Measurements from ENCODE around the gene ZFP64.
"Not testable (repeated sequence)": the region's sequence is repeated elsewhere in the genome, so short reads cannot be mapped to it uniquely, and the experiment has no call there.

Gene ZFP64

DNA sequence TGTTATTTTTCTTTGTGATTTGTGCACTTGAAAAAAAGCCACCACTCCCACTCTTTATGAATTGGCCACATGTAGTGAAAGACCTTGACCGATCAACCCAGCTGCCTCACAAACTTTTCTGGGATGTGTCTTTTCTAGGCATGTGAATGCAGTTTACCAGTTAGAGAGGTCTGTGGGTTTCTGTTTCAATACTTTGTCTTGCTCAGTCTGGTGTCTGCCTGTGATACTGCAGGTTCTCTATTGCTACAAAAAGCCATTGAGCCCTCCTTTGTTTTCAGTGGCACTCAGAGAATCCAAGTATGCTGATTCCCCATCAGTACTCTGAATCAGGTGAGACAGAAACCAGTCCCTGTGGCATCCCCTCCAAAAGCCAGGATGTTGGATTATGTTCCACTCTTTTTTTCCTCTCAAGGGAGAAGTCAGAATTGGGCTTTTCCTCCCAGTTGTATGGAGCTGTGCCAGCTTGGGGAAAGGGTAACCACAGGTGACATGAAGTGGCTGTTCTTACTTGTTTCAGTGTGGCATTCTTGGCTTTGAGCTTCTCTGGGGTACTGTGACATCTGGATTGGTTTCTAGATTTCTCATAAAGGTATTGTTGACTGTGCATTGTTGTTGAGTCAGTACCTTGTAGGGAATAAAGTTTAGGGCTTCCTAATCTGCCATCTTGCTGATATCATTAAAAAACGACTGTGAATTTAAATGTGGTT is 26.3 kb upstream of the ZFP64 start:
- DNase-seq (ENCODE audit: low spot score in 2 of 2) = no peak
- no peak overlapping the region for H3K4me3 ChIP-seq
- in situ Hi-C loops (cut with MboI; ENCODE audit: low sequenced_read_pairs) = no loop called here
- H3K4me1 ChIP-seq = no peaks in the 10 kb centered on the region
- H3K36me3 ChIP-seq (replicated peaks) = no peaks in the 10 kb centered on the region
- H3K27me3 ChIP-seq (ENCODE audit: low read depth) = no peaks in the 10 kb centered on the region
- H3K9me3 ChIP-seq = peaks cover 4% of the 10 kb centered on the region; the same call in 1 of the 2 replicates

DNA sequence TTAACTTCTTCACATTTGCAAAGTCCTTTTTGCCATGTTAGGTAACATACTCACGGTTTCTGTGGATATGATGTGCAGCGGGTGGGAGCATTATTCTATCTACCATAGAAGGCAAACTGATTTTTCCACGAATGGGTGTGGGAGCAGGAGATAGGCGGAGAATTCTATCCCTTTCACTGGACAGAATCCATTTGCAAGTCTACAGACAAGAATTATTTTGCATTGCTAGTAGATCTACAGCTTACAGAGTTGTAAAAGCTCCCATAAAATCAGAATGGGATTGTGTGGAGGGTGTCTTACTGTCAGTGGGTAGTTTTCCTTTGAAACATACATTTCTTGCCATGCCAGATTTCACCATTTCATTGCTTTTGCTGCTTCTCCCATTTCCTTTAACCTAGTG is 22.4 kb upstream of the ZFP64 start:
- no peak overlapping the region for H3K4me3 ChIP-seq
- no peaks in the 10 kb centered on the region for H3K9me3 ChIP-seq
- no peaks in the 10 kb centered on the region for H3K27me3 ChIP-seq (ENCODE audit: low read depth)
- H3K4me1 ChIP-seq = peaks cover 6% of the 10 kb centered on the region
- no peaks in the 10 kb centered on the region for H3K36me3 ChIP-seq (replicated peaks)
- in situ Hi-C loops (cut with MboI; ENCODE audit: low sequenced_read_pairs) = no loop called here
- DNase-seq (ENCODE audit: low spot score in 2 of 2) = peak in 1 of 2 experiments; percentile 14

DNA sequence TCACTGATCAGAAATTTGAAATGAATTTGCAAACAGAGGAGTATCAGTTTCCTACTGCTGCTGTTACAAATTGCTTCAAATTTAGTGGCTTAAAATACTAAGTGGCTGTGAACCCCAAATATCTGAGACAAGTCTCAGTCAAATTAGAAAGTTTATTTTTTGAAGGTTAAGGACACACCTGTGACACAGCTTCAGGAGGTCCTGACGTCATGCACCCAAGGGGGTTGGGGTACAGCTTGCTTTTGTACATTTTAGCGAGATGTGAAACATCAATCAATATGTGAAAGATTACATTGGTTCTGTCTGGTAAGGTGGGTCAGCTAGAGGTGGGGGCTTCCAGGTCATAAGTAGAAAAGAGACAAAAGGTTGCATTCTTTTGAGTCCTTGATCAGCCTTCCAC is 21.4 kb upstream of the ZFP64 start:
- Histone ChIP-seq H3K36me3 (replicated peaks) (no peaks in the 10 kb centered on the region), H3K27me3 (ENCODE audit: low read depth) (no peaks in the 10 kb centered on the region), H3K4me1 (peaks cover 7% of the 10 kb centered on the region), H3K9me3 (no peaks in the 10 kb centered on the region), H3K4me3 (no peak overlapping the region)
- DNase-seq (ENCODE audit: low spot score in 2 of 2) = no peak
- in situ Hi-C loops (cut with MboI; ENCODE audit: low sequenced_read_pairs) = no loop called here

DNA sequence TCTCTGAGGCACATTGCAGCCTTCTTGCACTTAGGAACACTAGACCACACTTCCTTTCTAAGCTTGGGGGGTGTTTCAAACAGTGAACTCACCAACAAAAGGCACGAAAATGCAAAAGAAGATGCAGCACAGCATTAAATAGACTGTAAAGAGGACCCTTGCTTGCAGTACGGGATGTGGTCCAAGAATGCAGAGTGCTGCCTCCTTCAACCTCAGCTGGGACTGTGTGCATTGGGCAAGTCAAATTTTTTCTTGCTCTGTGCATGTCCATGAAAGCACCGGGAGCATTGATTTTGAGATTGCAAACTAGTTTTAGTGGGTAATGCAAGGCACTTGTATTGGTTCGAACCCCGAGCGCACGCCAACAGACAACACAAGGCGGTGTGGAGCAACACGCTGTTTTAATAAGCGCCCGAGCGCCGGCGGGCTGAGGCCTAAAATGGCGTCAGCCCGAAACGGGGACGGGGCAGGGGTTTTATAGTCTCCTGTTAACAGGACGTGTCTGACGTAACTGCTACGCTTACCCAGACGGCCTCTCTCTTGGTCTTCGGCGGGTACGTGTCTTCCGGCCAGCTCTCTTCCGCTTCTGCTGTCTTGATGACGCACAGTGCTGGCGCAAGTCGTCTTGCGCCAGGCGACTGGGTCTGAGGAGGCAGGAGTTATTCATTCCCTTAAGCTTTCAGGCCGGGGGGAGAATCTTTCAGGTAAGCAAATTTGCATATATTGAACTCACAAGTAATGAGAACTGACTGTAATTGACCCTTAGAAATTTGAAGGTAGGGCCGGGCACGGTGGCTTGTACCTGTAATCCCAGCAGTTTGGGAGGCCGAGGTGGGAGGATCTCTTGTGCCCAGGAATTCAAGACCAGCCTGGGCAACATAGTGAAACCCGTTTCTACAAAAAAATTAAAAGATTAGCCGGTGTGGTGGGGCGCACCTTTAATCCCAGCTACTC is 18.7 kb upstream of the ZFP64 start:
- DNase-seq (ENCODE audit: low spot score in 2 of 2) = no peak
- in situ Hi-C loops (cut with MboI; ENCODE audit: low sequenced_read_pairs) = no loop called here
- Histone ChIP-seq H3K27me3 (ENCODE audit: low read depth) (no peaks in the 10 kb centered on the region), H3K4me1 (peaks cover 7% of the 10 kb centered on the region), H3K36me3 (replicated peaks) (no peaks in the 10 kb centered on the region), H3K4me3 (no peak overlapping the region), H3K9me3 (no peaks in the 10 kb centered on the region)

DNA sequence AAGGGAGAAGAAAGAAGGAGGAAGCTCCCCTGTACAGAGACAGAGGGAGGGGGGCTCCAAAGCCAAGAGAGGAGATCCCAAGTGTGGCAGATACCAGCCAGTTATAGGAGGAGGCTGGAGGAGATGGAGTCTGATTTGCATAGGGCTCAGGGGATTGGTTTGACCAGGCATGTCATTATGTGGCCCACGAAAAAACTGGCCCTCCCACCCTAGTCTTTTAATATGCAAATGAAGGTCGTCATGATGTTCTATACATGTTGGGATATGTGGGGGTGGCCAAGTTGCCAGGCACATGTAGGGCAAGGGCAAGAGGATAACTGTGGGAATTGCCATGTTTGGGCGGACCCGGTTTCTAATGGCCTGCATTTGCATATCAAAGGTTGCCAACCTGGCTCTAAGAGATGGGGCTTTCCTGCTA is 17.6 kb upstream of the ZFP64 start:
- H3K9me3 ChIP-seq = no peaks in the 10 kb centered on the region
- DNase-seq (ENCODE audit: low spot score in 2 of 2) = peak; percentile 6 to 50
- H3K4me1 ChIP-seq = peaks cover 7% of the 10 kb centered on the region
- in situ Hi-C loops (cut with MboI; ENCODE audit: low sequenced_read_pairs) = no loop called here
- H3K4me3 ChIP-seq = no peak overlapping the region
- H3K27me3 ChIP-seq (ENCODE audit: low read depth) = no peaks in the 10 kb centered on the region
- H3K36me3 ChIP-seq (replicated peaks) = no peaks in the 10 kb centered on the region

DNA sequence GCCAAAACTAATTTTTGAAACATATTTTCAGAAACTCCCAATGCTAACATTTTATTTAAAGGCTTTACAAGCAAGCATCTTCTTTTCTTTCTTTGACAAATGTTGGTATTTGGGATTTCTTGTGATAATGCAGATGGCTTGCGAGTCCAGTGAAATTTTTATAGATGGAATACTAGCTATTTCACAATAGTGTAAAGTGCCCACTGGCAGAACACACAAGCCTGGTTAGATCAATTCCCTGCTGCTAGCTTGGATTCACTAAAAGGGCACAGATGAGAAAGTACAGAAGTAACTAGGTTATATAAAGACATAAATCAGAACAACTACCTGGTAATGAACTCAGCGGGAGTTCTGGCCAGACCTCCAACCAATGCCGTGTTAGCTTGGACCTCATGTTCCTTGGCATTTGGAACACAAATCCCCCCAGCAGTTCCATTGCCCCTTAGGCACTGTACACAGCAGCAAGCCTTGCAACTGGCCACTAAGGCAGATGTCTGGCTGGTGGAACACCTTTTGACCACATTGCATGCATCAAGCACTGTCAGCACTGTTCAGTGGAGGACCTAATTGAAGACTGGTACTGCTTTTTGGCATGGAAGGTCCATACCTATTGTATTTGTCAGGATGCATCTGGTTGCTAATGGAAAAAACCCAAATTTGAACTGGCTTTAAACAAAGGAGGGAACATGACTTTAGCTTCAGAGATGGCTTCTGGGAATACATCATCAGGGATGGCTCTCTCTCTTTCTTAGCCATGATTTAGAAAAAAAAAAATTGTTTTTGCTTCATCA is 15.6 kb upstream of the ZFP64 start:
- DNase-seq (ENCODE audit: low spot score in 2 of 2) = no peak
- Histone ChIP-seq H3K4me1 (peaks cover 7% of the 10 kb centered on the region), H3K4me3 (no peak overlapping the region), H3K27me3 (ENCODE audit: low read depth) (no peaks in the 10 kb centered on the region), H3K9me3 (no peaks in the 10 kb centered on the region), H3K36me3 (replicated peaks) (no peaks in the 10 kb centered on the region)
- in situ Hi-C loops (cut with MboI; ENCODE audit: low sequenced_read_pairs) = no loop called here

DNA sequence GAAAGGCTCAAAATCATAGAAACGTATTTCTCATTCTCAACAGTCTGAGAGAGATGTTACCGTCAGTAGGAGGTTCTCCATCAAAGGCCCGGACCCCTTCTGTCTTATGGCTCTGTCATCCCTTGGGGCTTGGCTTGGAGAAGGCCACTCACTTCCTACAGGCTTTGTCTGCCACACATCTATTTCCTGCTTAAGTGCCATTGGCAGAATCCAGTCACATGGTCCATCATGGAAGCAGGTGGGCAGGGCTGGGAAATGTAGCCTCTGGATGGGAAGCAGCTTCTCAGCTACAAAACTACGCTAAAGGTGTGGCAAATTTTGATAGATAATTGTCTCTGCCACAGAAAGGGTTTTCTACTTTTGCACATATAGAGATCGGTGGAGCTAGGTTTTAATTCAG is 12.6 kb upstream of the ZFP64 start:
- Histone ChIP-seq H3K9me3 (no peaks in the 10 kb centered on the region), H3K36me3 (replicated peaks) (no peaks in the 10 kb centered on the region), H3K4me1 (peaks cover 2% of the 10 kb centered on the region; the same call in 1 of the 2 replicates), H3K4me3 (no peak overlapping the region), H3K27me3 (ENCODE audit: low read depth) (no peaks in the 10 kb centered on the region)
- in situ Hi-C loops (cut with MboI; ENCODE audit: low sequenced_read_pairs) = no loop called here
- DNase-seq (ENCODE audit: low spot score in 2 of 2) = no peak

DNA sequence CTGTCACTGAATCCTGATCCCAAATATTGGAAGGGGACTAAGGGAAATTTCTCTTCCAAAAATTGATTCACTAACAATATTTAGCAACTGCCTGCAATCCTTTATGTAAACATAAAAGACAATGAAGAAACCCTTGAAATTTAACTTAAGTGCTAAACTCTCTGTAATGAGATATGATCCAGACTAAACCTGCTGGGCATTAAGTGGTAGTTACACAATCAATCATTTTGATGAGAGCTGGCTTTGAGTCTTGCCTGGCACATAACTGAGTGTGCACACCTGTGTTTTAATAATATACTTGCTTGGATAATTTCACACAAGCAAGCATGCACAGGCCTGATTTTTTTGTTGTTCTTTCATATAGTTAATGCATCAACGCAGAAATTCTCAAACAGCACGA is 9.8 kb upstream of the ZFP64 start:
- DNase-seq (ENCODE audit: low spot score in 2 of 2) = no peak
- in situ Hi-C loops (cut with MboI; ENCODE audit: low sequenced_read_pairs) = no loop called here
- H3K9me3 ChIP-seq = no peaks in the 10 kb centered on the region

DNA sequence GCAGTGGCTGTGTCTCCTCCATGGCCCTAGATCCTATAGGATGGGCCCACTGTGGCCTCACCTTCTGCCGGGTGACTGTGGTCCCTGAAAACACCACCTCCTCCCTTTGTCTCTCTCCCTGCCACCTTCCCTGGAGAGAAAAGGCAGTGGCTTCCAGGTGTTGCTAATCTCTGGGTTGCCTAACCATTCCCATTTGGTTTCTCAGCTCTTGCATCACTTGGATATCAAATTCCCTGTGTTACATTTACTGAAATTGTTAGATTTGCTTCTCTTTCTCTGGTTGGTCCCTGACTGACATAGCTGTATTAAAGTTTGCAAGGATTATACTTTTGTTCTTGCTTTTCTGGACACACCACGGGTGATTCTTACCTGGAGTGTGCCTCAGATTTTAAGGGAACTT is 9.3 kb upstream of the ZFP64 start:
- in situ Hi-C loops (cut with MboI; ENCODE audit: low sequenced_read_pairs) = no loop called here
- H3K4me1 ChIP-seq = no peaks in the 10 kb centered on the region
- H3K27me3 ChIP-seq (ENCODE audit: low read depth) = no peaks in the 10 kb centered on the region
- no peak for DNase-seq (ENCODE audit: low spot score in 2 of 2)
- H3K4me3 ChIP-seq = no peak overlapping the region
- H3K9me3 ChIP-seq = no peaks in the 10 kb centered on the region
- no peaks in the 10 kb centered on the region for H3K36me3 ChIP-seq (replicated peaks)

More for the DNA sequence above, 9.8 kb upstream of the ZFP64 start:
- H3K4me1 ChIP-seq = no peaks in the 10 kb centered on the region
- no peaks in the 10 kb centered on the region for H3K27me3 ChIP-seq (ENCODE audit: low read depth)
- no peaks in the 10 kb centered on the region for H3K36me3 ChIP-seq (replicated peaks)
- no peak overlapping the region for H3K4me3 ChIP-seq

DNA sequence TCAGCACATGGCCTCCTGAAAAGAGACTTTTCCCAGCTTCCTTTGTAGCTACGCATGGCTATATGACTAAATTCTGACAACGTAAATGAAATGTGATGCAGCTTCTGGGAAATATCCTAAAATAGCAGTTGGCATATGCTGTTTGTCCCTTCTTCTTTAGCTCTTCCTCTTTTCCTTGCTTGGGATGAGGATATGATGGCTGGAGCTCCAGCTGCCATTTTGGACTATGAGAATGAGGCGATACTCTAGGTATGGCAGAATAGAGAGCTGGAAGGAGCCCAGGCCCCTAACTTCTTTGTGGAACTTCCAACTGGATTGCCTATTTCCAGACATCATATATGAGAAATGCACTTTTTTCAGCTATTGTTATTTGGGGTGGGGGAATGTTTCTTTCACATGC is 5.3 kb upstream of the ZFP64 start:
- in situ Hi-C loops (cut with MboI; ENCODE audit: low sequenced_read_pairs) = no loop called here
- no peak overlapping the region for H3K4me3 ChIP-seq

DNA sequence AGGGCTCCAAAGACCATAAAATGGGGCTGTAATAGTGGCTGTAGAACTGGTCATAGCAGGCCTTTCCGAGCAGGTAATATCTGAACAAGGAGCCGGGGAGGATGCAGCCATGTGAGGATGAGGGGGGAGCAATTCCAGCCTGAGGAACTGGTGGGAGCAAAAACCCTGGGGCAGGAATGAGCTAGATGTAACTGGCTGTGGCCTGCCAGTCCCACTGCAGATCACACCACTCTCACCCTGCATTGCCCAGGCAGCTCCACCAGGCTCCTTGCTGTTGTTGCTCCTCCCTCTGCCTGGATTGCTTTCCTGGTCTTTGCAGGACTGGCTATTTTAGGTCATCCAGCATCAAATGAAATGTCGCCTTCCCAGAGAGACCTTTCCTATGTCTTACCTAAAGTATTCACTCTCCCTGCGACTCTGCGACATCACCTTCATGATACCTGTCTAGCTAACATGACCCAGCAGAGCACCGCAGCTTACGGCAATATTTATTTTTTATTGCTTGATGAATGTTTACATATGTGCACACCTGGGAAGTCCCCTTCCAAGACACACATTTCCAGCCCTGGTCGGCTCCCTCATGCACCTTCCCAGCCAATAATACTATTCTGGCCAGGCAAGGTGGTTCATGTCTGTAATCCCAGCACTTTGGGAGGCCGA is 2.4 kb upstream of the ZFP64 start:
- Histone ChIP-seq H3K27me3 (ENCODE audit: low read depth) (no peaks in the 10 kb centered on the region), H3K4me3 (no peak overlapping the region), H3K4me1 (peaks cover 15% of the 10 kb centered on the region), H3K36me3 (replicated peaks) (no peaks in the 10 kb centered on the region; the same call in 1 of the 2 replicates), H3K9me3 (no peaks in the 10 kb centered on the region)
- DNase-seq (ENCODE audit: low spot score in 2 of 2) = no peak
- in situ Hi-C loops (cut with MboI; ENCODE audit: low sequenced_read_pairs) = no loop called here

More for the DNA sequence above, 5.3 kb upstream of the ZFP64 start:
- DNase-seq (ENCODE audit: low spot score in 2 of 2) = no peak
- H3K36me3 ChIP-seq (replicated peaks) = no peaks in the 10 kb centered on the region
- H3K4me1 ChIP-seq = peaks cover 7% of the 10 kb centered on the region
- no peaks in the 10 kb centered on the region for H3K9me3 ChIP-seq
- no peaks in the 10 kb centered on the region for H3K27me3 ChIP-seq (ENCODE audit: low read depth)

DNA sequence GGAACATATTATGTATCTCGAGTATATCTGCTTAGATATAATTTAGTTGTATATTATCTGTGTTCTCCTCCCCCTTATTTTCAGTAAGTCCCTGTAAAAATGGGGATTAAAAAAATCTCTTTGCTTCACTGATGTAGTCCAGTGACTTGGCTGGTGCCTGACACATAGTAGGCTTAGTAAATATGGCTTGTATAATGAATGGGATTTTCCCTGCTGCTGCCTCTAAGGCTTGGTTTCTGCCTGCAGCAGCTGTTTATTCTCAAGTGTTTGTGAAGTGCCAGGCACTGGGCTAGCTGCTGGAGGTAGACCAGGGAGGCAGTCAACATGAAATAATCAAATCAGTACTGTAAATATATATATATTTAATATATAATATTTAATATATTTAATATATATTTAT is 1.6 kb upstream of the ZFP64 start:
- Histone ChIP-seq H3K36me3 (replicated peaks) (no peaks in the 10 kb centered on the region; the same call in 1 of the 2 replicates), H3K4me3 (no peak overlapping the region), H3K9me3 (no peaks in the 10 kb centered on the region), H3K4me1 (peaks cover 15% of the 10 kb centered on the region), H3K27me3 (ENCODE audit: low read depth) (no peaks in the 10 kb centered on the region)
- no peak for DNase-seq (ENCODE audit: low spot score in 2 of 2)
- in situ Hi-C loops (cut with MboI; ENCODE audit: low sequenced_read_pairs) = no loop called here

DNA sequence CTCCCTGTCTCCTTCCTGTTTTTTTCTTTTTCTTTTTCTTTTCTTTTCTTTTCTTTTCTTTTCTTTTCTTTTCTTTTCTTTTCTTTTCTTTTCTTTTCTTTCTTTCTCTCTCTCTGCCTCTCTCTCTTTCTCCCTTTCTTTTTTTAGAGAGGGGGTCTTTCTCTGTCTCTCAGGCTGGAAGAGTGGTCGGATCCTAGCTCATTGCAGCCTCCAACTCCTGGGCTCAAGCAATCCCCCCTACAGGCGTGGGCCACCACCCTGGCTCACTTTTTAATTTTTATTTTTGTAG is 1.1 kb upstream of the ZFP64 start:
- H3K9me3 ChIP-seq; DNase-seq (ENCODE audit: low spot score in 2 of 2); H3K36me3 ChIP-seq (replicated peaks); in situ Hi-C loops (cut with MboI; ENCODE audit: low sequenced_read_pairs); H3K27me3 ChIP-seq (ENCODE audit: low read depth): not testable (repeated sequence)
- H3K4me3 ChIP-seq = peak overlapping the region; percentile 89
- peaks cover 15% of the 10 kb centered on the region for H3K4me1 ChIP-seq
